ENCODE results near the gene ZDHHC7.

DNA sequence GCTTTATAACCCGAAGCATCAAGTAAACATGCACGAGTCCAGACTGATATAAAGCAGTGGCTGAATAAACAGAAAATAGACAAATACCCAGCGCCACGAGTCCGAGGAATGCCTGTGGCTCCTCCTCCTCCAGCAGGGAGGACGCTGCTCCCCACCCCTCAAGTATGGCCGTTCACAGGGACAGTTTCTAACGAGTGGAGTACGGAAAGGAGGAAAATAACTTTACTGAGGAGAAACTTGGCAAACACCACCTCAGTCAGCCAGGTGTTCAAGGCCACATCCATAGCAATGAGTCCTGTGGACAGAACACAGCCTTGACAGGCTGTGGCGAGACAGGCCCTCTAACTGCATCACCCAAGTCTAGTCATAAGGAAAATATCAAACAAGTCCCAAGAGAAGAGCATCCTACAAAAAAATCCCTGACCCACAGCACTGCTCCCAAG lies 9.2 kb downstream of the ZDHHC7 start:
- TF ChIP-seq EZH2 (IDR thresholded peaks at IDR 0.05; ENCODE audit: insufficient read depth, poor library complexity, severe bottlenecking) (no peak), EZH2phosphoT487 (IDR thresholded peaks at IDR 0.05; ENCODE audit: insufficient read depth, low read depth) (no peak)
